K562 (cell line): Measurements from ENCODE around the gene GATA5.

Experiments
- ARNT ChIP-seq, 2 experiments: fragments of 450-650 bp; IDR thresholded peaks; 2 replicates each; pipeline ENCODE4 v1.6.1; 2016; ENCODE audit warnings: mild to moderate bottlenecking in 1 of 2
- CHD2 ChIP-seq: IDR thresholded peaks from 2 replicates; pipeline ENCODE4 v1.6.1; 2011; ENCODE audit warnings: low read depth, low read length
- CTCF ChIP-seq, 3 experiments: IDR thresholded peaks in 2 of 3; conservative IDR thresholded peaks in 1 of 3; 2 replicates each; pipeline ENCODE4 v1.5.1; 2011 to 2012; ENCODE audit warnings: low read length in 3 of 3, mild to moderate bottlenecking in 3 of 3, control low read depth in 2 of 3, improper control_type of control experiment in 1 of 3, inconsistent platforms in 1 of 3, low read depth in 1 of 3, mixed read lengths in 1 of 3, moderate library complexity in 1 of 3; ENCODE audit not compliant: insufficient read depth in 2 of 3
- EP300 ChIP-seq: IDR thresholded peaks from 2 replicates; pipeline ENCODE4 v1.6.1; 2012; ENCODE audit warnings: low read length, improper control_type of control experiment
- HCFC1 ChIP-seq: IDR thresholded peaks from 2 replicates; pipeline ENCODE4 v1.6.1; 2012; ENCODE audit warnings: low read depth, low read length, improper control_type of control experiment
- RBM14 ChIP-seq: fragments of 200-400 bp; formaldehyde crosslinking; IDR thresholded peaks from 2 replicates; pipeline ENCODE4 v1.6.1; 2018; ENCODE audit warnings: low read depth, mild to moderate bottlenecking, low read length, moderate library complexity, borderline replicate concordance; ENCODE audit not compliant: insufficient read depth
- TAF1 ChIP-seq: IDR thresholded peaks from 2 replicates; pipeline ENCODE4 v1.6.1; 2011; ENCODE audit warnings: mild to moderate bottlenecking, low read length, moderate library complexity; ENCODE audit not compliant: insufficient read depth, control insufficient read depth, severe bottlenecking; ENCODE audit errors: extremely low read depth
- ZNF41 ChIP-seq: fragments of 250-450 bp; sonication (Bioruptor Pico); conservative IDR thresholded peaks from 2 replicates; pipeline ENCODE4 v1.4.0; 2020; ENCODE audit warnings: mild to moderate bottlenecking
- ZSCAN29 ChIP-seq: fragments of 450-650 bp; IDR thresholded peaks from 2 replicates; pipeline ENCODE4 v1.6.1; 2017

DNA sequence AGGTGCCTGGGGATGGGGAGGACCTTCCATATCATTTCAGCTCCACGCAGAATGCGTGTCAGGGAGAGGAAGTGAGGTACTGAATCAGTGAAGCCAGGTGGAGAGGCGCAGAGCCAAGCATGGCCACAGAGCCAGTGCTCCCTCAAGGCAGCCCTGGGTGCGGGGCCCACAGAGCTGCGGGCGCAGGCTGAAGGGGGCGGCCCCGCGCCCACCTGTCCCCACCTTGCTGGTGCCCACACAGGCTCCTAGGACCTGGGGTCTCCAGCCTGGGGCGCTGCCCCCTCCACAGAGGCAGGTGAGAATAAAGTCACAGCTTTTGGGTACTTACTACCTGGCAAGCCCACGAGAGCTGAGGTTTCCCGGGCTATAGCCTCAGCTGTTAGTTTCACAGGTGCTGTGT lies 40.0 kb upstream of the GATA5 start:
- TF ChIP-seq ARNT (IDR thresholded peaks at IDR 0.05), result no peak
- no peak for TF ChIP-seq ZNF41 (CRISPR knock-in tag)
- TF ChIP-seq TAF1, result no peak
- no peak for TF ChIP-seq CTCF (IDR thresholded peaks at IDR 0.05 in 2 of 3, conservative IDR thresholded peaks at IDR 0.05 in 1 of 3; ENCODE audit: insufficient read depth in 2 of 3, low read depth in 1 of 3, low read length in 3 of 3)
- no peak for TF ChIP-seq RBM14
- TF ChIP-seq ZSCAN29, result no peak
- TF ChIP-seq HCFC1, result no peak
- no peak for TF ChIP-seq CHD2
- TF ChIP-seq EP300, result no peak
